ENCODE measurements around the gene KRTAP1-3. TPM values are rescaled to one million over a fixed set of nuclear protein-coding genes. Genes with fewer than 3 reads are reported as not detected.
"Not testable (repeated sequence)": the region's sequence is repeated elsewhere in the genome, so short reads cannot be mapped to it uniquely, and the experiment has no call there.

The KRTAP1-3 gene
- total RNA-seq, 1 donor from 2014 or later: not detected

GRCh38 chr17:41054556-41054955 is 19.9 kb upstream of the KRTAP1-3 start:
- intact Hi-C loops (cut with micrococcal nuclease): not testable (repeated sequence)

GRCh38 chr17:41054025-41054424 is 19.4 kb upstream of the KRTAP1-3 start:
- intact Hi-C loops (cut with micrococcal nuclease): no loop called here

GRCh38 chr17:41052566-41052965 is 17.9 kb upstream of the KRTAP1-3 start:
- intact Hi-C loops (cut with micrococcal nuclease): no loop called here

- intact Hi-C loops (cut with micrococcal nuclease): no loop called here
Measured at GRCh38 chr17:41049110-41049509, 14.4 kb upstream of the KRTAP1-3 start.

GRCh38 chr17:41048441-41048840 is 13.8 kb upstream of the KRTAP1-3 start:
- intact Hi-C loops (cut with micrococcal nuclease): no loop called here

GRCh38 chr17:41046735-41047465 is 12.2 kb upstream of the KRTAP1-3 start, which contains the start of gene KRTAP2-1:
Gene KRTAP2-1 (minus strand): TSS chr17:41047316. CDS start chr17:41047267, 49 bp downstream.
- intact Hi-C loops (cut with micrococcal nuclease): not testable (repeated sequence)

- intact Hi-C loops (cut with micrococcal nuclease): no loop called here
Measured at GRCh38 chr17:41042953-41043352, 8.3 kb upstream of the KRTAP1-3 start.

- intact Hi-C loops (cut with micrococcal nuclease): not testable (repeated sequence)
Measured at GRCh38 chr17:41040783-41041571, 6.3 kb upstream of the KRTAP1-3 start, which contains the start of gene KRTAP1-1. Gene KRTAP1-1 (minus strand): TSS chr17:41041450. CDS start chr17:41041397, 53 bp downstream.

- intact Hi-C loops (cut with micrococcal nuclease): no loop called here
Measured at GRCh38 chr17:41037853-41038350, 3.2 kb upstream of the KRTAP1-3 start.

GRCh38 chr17:41029633-41030245 is 4.9 kb downstream of the KRTAP1-3 start, which contains the start of gene KRTAP1-4:
Gene KRTAP1-4 (minus strand): TSS chr17:41030195. CDS start chr17:41030078, 117 bp downstream.
- intact Hi-C loops (cut with micrococcal nuclease): no loop called here

- intact Hi-C loops (cut with micrococcal nuclease): no loop called here
Measured at GRCh38 chr17:41026715-41027471, 7.8 kb downstream of the KRTAP1-3 start, which contains the start of gene KRTAP1-5. Gene KRTAP1-5 (minus strand): TSS chr17:41027208. CDS start chr17:41027155, 53 bp downstream.

- intact Hi-C loops (cut with micrococcal nuclease): no loop called here
Measured at GRCh38 chr17:41024697-41025096, 10.0 kb downstream of the KRTAP1-3 start.

GRCh38 chr17:41020336-41020735 is 14.3 kb downstream of the KRTAP1-3 start:
- intact Hi-C loops (cut with micrococcal nuclease): no loop called here

- intact Hi-C loops (cut with micrococcal nuclease): no loop called here
Measured at GRCh38 chr17:41019415-41019814, 15.3 kb downstream of the KRTAP1-3 start.

- intact Hi-C loops (cut with micrococcal nuclease): no loop called here
Measured at GRCh38 chr17:41018541-41018940, 16.1 kb downstream of the KRTAP1-3 start.

GRCh38 chr17:41016578-41017215 is 18.0 kb downstream of the KRTAP1-3 start:
- intact Hi-C loops (cut with micrococcal nuclease): no loop called here

GRCh38 chr17:41015454-41015853 is 19.2 kb downstream of the KRTAP1-3 start:
- intact Hi-C loops (cut with micrococcal nuclease): no loop called here

GRCh38 chr17:41013606-41014005 is 21.1 kb downstream of the KRTAP1-3 start:
- intact Hi-C loops (cut with micrococcal nuclease): no loop called here

- intact Hi-C loops (cut with micrococcal nuclease): no loop called here
Measured at GRCh38 chr17:41013181-41013580, 21.5 kb downstream of the KRTAP1-3 start.

Data from T-helper 1 cell treated with Interleukin-12 subunit alpha and Interleukin-12 subunit beta and Interleukin-4 antibody, amounts not matched to agents 30 ng/mL and 1 ng/mL, for 36 hours (primary cell).